Peyer's patch (tissue), 4 donors: ENCODE data around the gene HS2ST1.

ENCODE experiments used
- CTCF ChIP-seq, 6 experiments: fragments of 450-650 bp in 4 of 6; fragments of 200-600 bp in 2 of 6; sonication (generic) in 1 of 6; IDR thresholded peaks; one replicate each; pipeline ENCODE4 v1.5.1; 2017 to 2019; ENCODE audit warnings: antibody characterized with exemption in 6 of 6, mild to moderate bottlenecking in 3 of 6, moderate library complexity in 1 of 6
- POLR2A ChIP-seq, 2 donors: fragments of 450-650 bp; IDR thresholded peaks; one replicate each; pipeline ENCODE4 v1.5.1; 2017; ENCODE audit warnings: antibody characterized with exemption in 2 of 2, mild to moderate bottlenecking in 2 of 2, moderate library complexity in 2 of 2

DNA sequence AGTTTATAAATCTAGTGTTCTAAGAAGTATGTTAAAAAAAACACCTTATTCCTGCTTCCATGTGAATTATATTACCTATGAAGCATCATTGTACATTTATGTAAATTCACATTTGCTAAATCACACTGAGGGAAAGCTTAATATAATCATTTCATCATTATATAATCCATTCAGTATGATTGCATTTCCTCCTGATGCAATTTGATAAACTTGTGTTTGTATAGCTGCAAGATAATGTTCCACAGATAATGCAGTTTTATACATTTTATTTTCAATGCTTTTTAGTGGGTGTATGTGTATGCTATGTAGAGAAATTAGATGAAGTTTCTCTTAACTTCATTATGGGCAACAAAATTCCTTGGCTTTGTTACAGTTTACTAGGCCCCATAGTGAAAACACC is 79.6 kb downstream of the HS2ST1 start:
- TF ChIP-seq CTCF (IDR thresholded peaks at IDR 0.05) (no peak), POLR2A (IDR thresholded peaks at IDR 0.05) (no peak)
